ENCODE data around the gene SLC23A2.

The SLC23A2 gene

GRCh38 chr20:4844751-4845465 is 156.4 kb downstream of the SLC23A2 start:
- DNase-seq (ENCODE audit: low read depth): no peak

GRCh38 chr20:4844325-4844724 is 157.0 kb downstream of the SLC23A2 start:
- no peak for DNase-seq (ENCODE audit: low read depth)

- no peak for DNase-seq (ENCODE audit: low read depth)
Observed at GRCh38 chr20:4840801-4841200, 160.5 kb downstream of the SLC23A2 start.

- no peak for DNase-seq (ENCODE audit: low read depth)
Observed at GRCh38 chr20:4838526-4838925, 162.8 kb downstream of the SLC23A2 start.

GRCh38 chr20:4837760-4838159 is 163.6 kb downstream of the SLC23A2 start:
- DNase-seq (ENCODE audit: low read depth): no peak

DNA sequence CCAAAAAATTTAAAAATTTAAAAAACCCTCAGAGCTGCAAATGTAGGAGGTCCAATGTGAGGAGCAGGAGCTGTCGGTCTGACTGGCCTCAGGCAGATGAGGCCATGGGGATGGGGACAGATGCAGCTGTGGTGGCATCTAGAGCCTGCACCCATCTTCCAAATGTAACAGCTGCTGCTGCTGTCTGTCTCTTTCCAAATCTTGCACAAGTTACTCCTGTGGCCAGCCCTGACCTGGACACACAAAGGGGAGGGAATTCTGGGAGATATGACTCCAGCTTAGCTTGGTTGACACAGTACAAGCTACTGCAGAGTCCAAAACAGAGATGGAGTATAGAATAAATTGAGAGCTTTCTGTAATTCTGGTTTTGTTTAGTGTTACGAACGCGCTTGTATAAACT is 164.4 kb downstream of the SLC23A2 start:
- no peak for DNase-seq (ENCODE audit: low read depth)

GRCh38 chr20:4836473-4836872 is 164.8 kb downstream of the SLC23A2 start:
- DNase-seq (ENCODE audit: low read depth): no peak

- no peak for DNase-seq (ENCODE audit: low read depth)
Observed at GRCh38 chr20:4835244-4836177, 165.8 kb downstream of the SLC23A2 start.

GRCh38 chr20:4833074-4833728 is 168.1 kb downstream of the SLC23A2 start:
- DNase-seq (ENCODE audit: low read depth): no peak

DNA sequence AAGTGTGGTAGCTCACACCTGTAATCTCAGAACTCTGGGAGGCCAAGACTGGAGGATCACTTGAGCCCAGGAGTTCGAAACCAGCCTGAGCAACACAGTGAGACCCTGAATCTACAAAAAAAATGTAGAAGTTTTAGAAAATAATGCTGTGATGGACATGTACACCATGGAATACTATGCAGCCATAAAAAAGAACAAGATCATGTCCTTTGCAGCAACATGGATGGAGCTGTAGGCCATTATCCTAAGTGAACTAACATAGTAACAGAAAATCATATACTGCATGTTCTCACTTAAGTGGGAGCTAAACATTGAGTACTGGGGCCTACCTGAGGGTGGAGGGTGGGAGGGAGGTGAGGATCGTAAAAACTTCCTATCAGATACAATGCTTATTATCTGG is 168.8 kb downstream of the SLC23A2 start:
- DNase-seq (ENCODE audit: low read depth): no peak

DNA sequence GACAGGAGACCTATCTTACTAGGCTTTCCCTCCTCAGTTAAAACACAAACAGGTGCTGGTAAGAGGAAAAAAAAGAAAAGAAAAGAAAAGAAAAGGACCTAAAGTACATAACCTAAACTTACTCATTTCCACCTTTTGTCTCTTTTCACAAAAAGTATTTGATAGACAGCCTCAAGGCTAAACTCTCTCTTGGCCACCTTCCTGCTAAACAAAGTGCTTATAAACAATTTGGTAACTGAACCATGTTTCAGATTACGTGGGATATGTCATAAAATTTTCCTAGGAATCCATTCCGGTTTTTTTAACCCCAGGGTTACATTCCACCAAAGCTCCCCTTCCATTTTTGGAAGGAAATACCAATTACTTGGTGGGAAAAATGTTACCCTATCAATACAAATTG is 170.6 kb downstream of the SLC23A2 start:
- DNase-seq (ENCODE audit: low read depth): no peak

GRCh38 chr20:4830259-4830658 is 171.1 kb downstream of the SLC23A2 start:
- no peak for DNase-seq (ENCODE audit: low read depth)

GRCh38 chr20:4829514-4830215 is 171.6 kb downstream of the SLC23A2 start:
- DNase-seq (ENCODE audit: low read depth): no peak

DNA sequence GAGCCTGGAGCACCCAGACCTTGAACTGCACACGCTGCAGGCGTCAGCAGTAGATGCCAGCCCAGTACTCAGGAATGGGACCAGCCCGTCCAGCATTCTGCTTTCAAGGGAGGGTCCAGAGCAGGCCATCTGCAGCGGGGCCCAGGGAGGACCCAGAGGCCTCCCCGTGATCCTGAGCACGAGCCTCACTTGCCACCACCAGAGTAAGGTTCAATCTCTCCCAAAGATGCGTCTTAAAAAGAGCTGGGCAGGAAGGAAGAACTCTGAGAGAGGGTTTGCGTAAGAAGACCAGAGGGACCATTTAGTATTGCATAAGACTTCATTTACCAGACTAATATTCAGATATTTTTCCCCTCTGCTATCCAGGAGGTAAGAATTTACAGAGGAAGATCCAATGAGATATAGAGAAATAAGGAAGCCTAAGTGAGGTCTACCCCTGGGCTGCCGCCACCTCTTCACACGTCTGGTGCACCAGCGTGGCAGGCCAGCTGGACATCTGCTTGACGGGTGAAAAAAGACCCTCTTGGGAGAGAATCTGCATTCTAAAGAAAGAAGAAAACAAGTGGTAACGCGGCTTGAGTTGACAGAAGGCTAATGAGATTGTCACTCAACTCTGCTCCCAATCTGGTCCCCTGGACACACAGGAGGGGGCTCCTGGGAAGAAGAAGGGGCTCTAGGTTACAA is 172.3 kb downstream of the SLC23A2 start:
- DNase-seq (ENCODE audit: low read depth): no peak

- no peak for DNase-seq (ENCODE audit: low read depth)
Observed at GRCh38 chr20:4821590-4821989, 179.7 kb downstream of the SLC23A2 start.

DNA sequence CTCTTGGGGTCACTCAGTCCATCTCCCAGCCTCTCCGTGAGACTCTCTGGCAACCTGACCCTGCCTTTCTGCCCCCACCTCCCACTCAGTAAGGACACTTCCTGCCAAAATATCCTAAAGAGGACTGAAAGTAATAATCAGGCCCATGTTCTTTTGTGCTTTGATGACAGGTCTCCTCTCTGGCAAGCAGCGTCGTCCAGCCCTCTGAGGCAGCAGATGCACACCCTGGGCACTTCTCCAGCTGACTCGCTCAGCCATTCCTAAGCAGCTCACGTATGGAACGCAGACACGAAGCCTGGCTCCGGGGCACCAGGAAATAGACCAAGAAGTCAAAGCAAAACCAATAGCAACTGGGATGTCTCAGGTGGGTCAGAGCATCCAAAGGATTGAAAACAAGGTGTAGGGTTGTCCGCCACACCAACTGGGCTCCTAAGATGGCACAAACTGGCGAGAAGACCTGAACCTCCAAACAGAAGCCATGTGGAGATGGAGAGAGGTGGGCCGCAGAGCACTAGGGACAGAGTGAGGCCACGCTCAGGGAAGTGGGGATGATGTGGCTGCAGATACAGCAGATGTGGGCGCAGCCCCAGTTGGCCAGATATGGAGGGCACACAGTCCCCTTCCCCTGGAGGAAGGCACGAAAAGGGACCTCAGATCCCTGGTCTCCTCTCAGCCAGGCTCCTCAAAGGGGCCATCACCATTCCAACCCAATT is 180.3 kb downstream of the SLC23A2 start:
- DNase-seq (ENCODE audit: low read depth): no peak

GRCh38 chr20:4819901-4820300 is 181.4 kb downstream of the SLC23A2 start:
- DNase-seq (ENCODE audit: low read depth): no peak

DNA sequence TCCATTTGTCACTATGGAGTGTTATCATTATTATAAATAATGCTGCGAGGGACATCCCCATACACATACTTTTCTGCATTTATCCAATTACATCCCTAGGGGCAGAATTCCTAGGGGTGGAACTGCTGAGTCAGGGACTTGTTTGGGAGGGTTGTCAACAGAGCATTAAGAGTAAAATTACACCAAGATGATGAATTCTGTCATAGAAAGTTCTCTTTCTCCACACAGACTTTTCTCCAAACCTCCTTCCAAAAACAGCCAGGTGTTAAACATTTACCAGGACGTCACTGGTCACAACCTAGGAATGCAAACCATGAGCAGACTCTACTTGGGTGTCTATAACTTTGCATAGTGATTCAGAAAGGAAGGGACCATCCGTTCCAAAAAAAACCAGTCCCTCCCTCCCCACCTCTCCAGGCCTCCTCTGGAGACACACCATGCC is 184.1 kb downstream of the SLC23A2 start:
- no peak for DNase-seq (ENCODE audit: low read depth)

DNA sequence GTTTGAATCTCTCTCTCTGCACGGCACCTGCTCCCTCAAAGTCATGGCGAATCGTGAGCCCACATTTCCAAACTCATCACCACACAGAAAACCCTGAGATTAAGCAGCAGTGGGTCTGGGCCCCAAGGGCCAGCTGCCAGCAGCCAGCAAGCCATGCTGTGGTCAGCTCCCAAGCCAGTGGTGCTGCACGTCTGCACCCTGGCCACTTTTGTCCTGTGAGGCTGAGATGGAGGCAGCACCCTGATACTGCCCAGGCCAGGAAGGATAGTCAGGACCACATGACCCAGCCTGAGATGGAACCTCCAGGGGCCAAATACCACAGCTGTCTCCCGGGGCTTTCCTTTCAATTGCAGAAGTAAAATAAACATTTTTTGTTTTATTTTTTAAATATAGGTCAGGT is 185.7 kb downstream of the SLC23A2 start:
- DNase-seq (ENCODE audit: low read depth): no peak

DNA sequence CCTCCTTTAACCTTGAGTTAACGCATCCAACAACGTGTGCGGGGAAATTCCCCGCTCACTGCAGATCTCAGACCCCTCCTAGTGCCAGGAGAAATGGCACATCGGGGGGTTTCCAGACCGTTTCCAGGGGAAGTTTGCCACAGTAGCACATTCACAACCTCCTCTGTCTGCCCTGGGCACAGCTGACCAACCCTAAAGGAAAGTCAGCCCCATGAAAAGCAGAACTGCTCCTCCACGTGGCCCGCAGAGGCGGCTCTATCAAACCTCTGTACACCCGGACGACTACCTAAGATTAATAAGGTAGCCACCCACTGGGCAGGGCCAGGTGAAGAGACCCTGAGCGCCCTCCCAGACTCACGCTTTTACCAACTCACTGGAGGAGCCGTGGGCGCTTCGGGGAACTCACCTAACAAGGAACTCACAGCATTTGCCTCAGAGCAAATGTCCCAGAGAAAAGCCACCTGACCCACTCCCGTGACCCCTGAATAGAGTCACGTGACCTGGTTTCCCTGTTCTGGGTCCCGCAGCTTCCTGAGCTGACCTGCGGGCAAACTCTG is 186.5 kb downstream of the SLC23A2 start:
- no peak for DNase-seq (ENCODE audit: low read depth)

Measured in non-pigmented ciliary epithelial cell (primary cell).